C4-2B (cell line): ENCODE data around the gene CD47.

Source experiments
- ZFX ChIP-seq: fragments of 450-650 bp; IDR thresholded peaks from 2 replicates; pipeline ENCODE4 v1.6.1; 2017
- TF ChIP-seq, protein P1 (sequence below): fragments of 450-650 bp; conservative IDR thresholded peaks from 2 replicates; pipeline ENCODE4 v1.5.1; 2017; ENCODE audit warnings: mild to moderate bottlenecking

DNA sequence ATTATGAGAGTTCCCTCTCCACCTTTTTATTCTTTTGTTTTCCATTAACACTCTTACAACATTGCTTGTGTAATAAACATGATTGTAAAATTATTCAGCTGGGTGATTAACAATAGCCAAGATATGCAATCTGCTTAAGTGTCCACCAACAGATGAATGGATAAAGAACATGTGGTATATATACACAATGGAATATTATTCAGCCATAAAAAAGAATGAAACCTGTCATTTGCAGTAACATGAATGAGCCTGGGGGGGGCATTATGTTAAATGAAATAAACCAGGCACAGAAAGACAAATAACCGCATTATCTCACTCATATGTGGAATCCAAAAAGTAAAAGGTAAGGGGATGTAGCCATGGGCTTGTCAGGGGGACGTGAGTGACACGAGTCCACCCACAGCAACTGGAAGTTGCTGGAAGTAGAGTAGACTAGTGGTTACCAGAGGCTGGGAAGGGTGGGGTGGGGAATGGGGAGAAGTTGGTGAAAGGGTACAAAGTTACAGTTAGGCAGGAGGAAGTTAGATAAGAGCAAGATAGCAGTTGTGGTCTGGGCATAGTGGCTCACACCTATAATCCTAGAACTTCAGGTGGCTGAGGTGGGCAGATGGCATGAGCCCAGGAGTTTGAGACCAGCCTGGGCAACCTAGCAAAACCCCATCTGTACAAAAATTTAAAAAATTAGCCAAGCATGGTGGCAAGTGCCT lies 28.7 kb upstream of the CD47 start:
- TF ChIP-seq, protein P1, sequence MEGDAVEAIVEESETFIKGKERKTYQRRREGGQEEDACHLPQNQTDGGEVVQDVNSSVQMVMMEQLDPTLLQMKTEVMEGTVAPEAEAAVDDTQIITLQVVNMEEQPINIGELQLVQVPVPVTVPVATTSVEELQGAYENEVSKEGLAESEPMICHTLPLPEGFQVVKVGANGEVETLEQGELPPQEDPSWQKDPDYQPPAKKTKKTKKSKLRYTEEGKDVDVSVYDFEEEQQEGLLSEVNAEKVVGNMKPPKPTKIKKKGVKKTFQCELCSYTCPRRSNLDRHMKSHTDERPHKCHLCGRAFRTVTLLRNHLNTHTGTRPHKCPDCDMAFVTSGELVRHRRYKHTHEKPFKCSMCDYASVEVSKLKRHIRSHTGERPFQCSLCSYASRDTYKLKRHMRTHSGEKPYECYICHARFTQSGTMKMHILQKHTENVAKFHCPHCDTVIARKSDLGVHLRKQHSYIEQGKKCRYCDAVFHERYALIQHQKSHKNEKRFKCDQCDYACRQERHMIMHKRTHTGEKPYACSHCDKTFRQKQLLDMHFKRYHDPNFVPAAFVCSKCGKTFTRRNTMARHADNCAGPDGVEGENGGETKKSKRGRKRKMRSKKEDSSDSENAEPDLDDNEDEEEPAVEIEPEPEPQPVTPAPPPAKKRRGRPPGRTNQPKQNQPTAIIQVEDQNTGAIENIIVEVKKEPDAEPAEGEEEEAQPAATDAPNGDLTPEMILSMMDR, result no peak
- TF ChIP-seq ZFX, result no peak
